Cortex of kidney (tissue), 1 donor: ENCODE data around the gene POMGNT1.
"Not testable (repeated sequence)": the region's sequence is repeated elsewhere in the genome, so short reads cannot be mapped to it uniquely, and the experiment has no call there.

ENCODE experiments used
- DNase-seq: peaks from one replicate; lab custom pipeline; 2025; lab: John Stamatoyannopoulos, UW

The POMGNT1 gene

GRCh38 chr1:46197964-46198811 lies at the start of gene POMGNT1:
Gene POMGNT1 (minus strand): TSS chr1:46198434. CDS start chr1:46197821, 613 bp downstream.
- DNase-seq: no peak

GRCh38 chr1:46247436-46248121 lies 49.3 kb upstream of the POMGNT1 start, which contains the start of gene RAD54L:
Gene RAD54L (plus strand): TSS chr1:46247763. CDS start chr1:46248406, 643 bp downstream.
- no peak for DNase-seq

DNA sequence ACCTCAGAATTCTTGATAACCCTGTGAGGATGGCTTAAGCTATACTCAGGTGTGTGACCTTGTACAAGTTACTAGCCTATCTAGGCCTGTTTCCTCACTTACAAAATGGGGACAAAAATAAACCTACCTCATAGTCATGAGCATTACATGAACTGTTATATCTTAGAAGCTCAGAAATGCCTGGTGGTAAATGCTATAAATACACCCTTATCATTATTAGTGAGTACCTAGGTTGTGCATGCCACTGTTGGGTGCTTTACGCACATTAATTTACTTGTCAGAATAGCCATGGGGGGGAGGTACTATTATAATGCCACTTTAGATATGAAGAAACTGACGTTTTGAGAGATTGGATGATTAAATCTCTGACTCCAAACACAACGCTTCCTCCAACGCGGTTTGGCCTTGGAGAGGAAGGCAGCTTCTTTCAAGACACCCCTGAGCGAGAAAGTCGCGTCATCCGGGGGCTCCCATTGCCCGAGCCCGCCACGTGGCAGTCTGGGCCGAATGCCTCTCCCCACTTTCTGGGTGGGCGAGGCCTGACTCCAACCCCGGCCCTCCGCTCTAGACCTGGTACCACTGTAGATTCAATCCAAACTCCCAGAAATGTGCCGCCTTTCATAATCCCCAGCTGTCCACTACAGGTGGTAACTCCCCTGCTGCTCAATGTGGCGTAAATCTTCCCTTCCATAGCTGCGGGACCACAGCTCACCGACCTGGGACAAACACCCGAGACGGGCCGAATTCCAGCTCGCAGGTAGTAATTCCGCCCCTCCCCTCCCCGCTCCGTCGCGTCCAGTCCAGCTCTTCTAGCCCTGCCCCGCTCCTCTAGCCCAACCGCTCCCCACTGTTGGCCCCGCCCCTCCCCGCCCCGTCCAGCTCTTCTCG lies 48.6 kb upstream of the POMGNT1 start:
- DNase-seq: peak; percentile 13

DNA sequence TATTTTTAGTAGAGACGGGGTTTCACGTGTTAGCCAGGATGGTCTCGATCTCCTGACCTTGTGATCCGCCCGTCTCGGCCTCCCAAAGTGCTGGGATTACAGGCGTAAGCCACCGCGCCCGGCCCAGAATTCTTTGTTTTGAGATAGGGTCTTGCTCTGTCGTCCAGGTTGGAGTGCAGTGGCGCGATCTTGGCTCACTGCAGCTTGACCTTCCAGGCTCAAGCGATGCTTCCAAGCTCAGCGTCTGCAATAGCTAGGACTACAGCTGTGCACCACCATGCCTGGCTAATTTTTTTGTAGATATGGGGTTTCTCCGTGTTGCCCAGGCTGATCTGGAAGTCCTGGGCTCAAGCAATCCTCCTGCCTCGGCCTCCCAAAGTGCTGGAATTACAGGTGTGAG lies 47.9 kb upstream of the POMGNT1 start:
- DNase-seq: not testable (repeated sequence)

- no peak for DNase-seq
Observed at GRCh38 chr1:46244656-46245371, 46.6 kb upstream of the POMGNT1 start.

- not testable (repeated sequence) for DNase-seq
Observed at GRCh38 chr1:46243831-46244230, 45.6 kb upstream of the POMGNT1 start.

DNA sequence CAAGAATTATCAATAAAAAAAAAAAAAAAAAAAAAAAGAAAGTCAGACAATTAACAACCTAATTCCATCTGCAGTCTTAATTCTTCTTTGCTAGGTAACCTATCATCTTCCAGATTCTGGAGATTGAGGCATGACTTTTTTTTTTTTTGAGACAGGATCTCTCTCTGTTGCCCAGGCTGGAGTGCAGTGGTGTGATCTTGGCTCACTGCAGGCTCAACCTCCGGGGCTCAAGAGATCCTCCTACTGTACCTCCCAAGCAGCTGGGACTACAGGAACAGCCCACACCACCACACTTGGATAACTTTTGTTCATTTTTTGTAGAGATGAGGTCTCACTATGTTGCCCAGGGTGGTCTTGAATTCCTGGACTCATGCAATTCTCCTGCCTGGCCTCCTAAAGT lies 44.7 kb upstream of the POMGNT1 start:
- no peak for DNase-seq

DNA sequence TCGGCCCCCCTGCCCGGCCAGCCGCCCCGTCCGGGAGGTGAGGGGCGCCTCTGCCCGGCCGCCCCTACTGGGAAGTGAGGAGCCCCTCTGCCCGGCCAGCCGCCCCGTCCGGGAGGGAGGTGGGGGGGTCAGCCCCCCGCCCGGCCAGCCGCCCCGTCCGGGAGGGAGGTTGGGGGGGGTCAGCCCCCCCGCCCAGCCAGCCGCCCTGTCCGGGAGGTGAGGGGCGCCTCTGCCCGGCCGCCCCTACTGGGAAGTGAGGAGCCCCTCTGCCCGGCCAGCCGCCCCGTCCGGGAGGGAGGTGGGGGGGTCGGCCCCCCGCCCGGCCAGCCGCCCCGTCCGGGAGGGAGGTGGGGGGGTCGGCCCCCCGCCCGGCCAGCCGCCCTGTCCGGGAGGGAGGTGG lies 43.5 kb upstream of the POMGNT1 start:
- not testable (repeated sequence) for DNase-seq

DNA sequence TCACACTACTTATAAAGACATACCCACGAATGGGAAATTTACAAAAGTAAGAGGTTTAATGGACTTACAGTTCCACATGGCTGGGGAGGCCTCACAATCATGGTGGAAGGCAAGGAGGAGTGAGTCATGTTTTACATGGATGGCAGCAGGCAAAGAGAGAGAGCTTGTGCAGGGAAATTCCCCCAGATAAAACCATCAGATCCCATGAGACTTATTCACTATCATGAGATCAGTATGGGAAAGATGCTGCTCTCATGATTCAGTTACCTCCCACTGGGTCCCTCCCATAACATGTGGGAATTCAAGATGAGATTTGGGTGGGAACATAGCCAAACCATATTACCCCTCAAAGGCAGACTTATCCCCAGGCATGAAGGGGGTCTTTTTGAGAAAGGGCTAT lies 40.6 kb upstream of the POMGNT1 start:
- DNase-seq: not testable (repeated sequence)

GRCh38 chr1:46236882-46237281 lies 38.6 kb upstream of the POMGNT1 start:
- DNase-seq: no peak

DNA sequence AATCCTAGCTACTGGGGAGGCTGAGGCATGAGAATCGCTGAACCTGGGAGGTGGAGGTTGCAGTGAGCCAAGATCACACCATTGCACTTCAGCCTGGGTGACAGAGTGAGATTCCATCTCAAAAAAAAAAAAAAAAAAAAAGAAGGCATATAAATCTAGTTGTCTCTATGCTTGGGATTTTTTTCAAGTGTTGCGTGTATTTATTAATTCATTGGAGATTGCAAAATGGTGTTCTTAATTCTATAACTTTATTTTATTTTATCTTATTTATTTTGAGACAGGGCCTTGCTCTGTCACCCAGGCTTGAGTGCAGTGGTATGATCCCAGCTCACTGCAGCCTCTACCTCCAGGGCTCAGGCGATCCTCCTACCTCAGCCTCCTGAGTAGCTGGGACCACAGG lies 33.0 kb upstream of the POMGNT1 start:
- not testable (repeated sequence) for DNase-seq

DNA sequence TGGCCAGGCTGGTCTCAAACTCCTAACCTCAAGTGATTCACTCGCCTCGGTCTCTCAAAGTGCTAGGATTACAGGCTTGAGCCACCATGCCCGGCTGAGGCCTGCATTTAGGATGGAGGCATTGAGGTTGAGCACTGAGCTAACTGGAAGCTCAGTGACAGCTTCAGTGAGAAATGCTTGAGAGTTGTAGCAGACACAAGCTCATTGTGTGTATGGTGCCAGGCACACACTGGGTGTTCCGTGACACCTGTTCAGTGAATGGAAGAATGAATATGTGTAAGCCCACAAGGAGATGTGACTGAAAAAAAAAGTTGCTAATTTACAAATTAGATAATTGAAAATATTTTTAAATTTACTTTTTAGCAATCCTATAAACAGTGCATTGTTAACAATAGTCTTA lies 26.7 kb upstream of the POMGNT1 start:
- DNase-seq: no peak

DNA sequence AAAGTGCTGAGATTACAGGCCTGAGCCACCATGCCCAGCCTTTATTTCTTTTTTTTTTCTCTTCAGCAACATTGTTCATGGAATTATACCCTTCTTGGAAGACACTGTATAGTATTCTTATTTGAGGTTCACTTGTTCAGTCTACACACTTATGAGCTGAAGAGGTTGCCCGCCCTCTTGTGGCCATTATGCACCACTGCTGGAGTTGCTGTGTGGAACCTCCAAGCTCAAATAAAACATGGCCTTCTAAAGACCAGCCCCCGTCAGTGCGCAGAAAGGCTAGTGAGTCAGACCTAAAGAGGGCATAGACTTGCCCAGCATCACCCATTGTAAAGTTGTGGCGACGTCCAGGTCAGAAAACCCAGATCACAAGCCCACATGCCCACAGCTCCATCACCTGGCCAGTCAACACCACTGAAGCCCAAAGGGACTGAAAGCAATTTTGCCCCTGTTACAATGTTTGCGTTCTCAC lies 25.3 kb upstream of the POMGNT1 start:
- no peak for DNase-seq

DNA sequence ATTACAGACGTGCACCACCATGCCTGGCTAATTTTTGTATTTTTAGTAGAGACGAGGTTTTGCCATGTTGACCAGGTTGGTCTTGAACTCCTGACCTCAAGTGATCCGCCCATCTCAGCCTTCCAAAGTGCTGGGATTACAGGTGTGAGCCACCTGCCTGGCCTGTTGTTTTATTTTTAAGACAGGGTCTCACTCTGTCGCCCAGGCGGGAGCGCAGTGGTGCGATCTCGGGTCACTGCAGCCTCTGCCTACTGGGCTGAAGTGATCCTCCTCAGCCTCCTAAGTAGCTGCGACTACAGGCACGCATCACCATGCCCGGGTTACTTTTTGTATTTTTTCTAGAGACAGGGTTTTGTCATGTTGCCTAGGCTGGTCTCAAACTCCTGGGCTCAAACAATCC lies 24.8 kb upstream of the POMGNT1 start:
- not testable (repeated sequence) for DNase-seq

DNA sequence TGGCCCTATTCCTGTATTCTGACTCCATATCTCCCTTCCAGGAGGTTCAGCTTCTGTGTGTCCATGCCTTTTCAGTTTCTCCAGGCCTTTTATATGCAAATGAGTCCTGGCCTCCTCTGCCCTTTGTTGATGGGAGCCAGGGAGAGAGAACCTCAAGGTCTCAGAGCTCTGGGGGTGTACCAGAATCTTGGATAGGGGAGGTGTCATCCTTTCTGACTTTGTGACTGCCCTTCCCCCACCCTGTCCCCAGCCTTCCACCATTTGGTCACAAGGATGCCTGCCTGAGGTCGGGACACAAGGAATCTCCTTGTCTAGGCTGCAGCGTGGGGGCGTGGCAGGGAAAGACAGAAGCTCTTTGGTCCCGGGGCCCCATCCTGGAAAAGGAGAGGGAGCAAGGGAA lies 23.5 kb upstream of the POMGNT1 start:
- DNase-seq: no peak

GRCh38 chr1:46220808-46221207 lies 22.6 kb upstream of the POMGNT1 start:
- no peak for DNase-seq

DNA sequence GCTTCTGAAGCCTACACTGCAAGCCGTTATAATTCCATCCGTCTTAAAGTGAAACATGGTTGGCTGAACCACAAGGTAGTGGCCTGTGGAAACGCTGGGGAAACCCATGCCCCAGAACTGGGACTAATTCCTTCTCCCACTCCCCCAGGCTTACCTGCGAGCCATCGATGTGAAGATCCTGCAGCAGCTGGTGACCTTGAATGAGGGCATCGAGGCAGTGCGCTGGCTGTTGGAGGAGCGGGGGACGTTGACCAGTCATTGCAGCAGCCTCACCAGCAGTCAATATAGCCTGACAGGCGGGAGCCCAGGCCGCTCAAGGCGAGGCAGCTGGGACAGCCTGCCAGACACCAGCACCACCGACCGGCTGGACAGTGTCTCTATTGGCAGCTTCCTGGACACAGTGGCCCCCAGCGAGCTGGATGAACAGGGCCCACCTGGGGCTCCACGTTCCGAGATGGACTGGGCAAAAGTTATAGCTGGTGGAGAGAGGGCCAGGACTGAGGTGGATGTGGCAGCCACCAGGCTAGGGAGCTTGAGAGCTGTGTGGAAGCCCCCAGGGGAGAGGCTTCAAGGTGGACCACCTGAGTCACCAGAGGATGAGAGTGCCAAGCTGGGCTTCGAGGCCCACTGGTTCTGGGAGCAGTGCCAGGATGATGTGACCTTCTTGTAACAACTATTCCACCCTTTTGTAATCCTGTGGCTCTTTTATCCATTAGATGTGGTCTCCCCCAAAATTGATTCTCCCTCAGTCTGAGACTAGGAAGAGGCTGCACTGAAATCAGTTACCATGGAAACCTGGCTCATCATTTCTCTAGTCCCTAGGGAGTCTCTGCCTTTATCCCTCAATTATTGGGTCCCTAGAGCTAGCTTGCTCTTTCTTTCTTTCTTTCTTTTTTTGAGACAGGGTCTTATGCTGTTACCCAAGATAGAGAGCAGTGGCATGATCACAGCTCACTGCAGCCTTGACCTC lies 21.6 kb upstream of the POMGNT1 start:
- no peak for DNase-seq

DNA sequence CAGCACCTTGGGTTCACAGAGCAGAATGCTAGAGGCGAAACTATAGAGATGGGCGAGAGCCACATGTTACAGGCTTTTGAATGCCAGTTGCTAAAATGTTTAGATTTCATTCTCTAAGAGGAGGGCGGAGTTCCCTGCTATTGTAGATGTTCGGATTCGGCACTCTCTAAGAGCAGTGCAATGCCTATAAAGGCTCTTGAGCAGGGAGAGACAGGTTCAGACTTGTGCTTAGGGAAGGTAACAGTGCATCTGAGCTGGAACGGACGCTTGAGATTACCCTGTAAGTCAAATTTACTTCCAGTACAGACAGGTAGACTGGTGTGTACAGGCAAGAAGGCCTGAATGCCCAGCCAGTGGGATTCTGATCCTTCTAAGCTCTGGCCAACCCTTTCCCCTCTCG lies 20.2 kb upstream of the POMGNT1 start:
- DNase-seq: no peak

DNA sequence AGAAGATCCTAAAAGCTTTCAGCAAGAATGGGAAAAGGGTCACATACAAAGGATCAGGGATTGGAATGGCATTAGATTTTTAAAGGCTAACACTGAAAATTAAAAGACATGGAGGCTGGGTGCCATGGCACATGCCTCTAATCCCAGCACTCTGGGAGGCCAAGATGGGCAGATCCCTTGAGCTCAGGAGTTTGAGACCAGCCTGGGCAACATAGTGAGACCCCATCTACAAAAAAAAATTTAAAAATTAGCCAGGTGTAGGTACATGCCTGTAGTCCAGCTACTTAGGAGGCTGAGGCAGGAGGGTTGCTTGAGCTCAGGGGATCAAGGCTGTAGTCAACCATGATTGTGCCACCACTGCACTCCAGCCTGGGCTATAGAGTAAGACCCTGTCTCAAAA lies 17.3 kb upstream of the POMGNT1 start:
- DNase-seq: no peak

DNA sequence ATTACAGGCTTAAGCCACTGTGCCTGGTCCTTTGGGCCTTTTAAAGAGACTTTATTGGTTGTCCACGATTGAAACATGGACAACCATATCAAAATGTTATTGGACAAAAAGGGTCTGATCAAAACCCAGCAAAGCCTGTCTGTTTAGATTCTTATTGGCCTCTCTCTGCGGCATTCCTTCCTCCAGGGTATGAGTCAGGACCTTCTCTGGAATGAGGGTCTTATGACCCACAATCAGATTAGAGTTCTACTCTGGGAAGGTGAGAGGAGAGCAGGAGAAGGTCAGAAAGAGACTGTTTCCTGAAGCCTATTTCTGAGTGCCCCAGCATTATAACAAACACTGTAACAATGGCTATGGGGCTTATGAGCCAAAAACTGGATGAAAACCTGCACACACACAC lies 12.8 kb upstream of the POMGNT1 start:
- no peak for DNase-seq
